ENCODE measurements around the gene WNK2. TPM values are rescaled to one million over a fixed set of nuclear protein-coding genes. Genes with fewer than 3 reads are reported as not detected.

Gene WNK2
- total RNA-seq, 1 donor from 2014 or later, result 12.6 TPM

- FAIRE-seq, result no peak
- DNase-seq (ENCODE audit: low spot score in 2 of 2), result no peak
Measured at GRCh38 chr9:93287189-93287552, 103.2 kb downstream of the WNK2 start.

GRCh38 chr9:93287593-93287992 is 103.7 kb downstream of the WNK2 start:
- no peak for DNase-seq (ENCODE audit: low spot score in 2 of 2)
- no peak for FAIRE-seq

GRCh38 chr9:93288341-93288740 is 104.4 kb downstream of the WNK2 start:
- FAIRE-seq (no peak), DNase-seq (ENCODE audit: low spot score in 2 of 2) (peak; percentile 14)

GRCh38 chr9:93288891-93289883 is 105.2 kb downstream of the WNK2 start:
- no peak for FAIRE-seq
- DNase-seq (ENCODE audit: low spot score in 2 of 2), result peak in 1 of 2 donors; percentile 22

- DNase-seq (ENCODE audit: low spot score in 2 of 2), result peak in 1 of 2 donors; percentile 12
- FAIRE-seq, result no peak
Measured at GRCh38 chr9:93290495-93291434, 106.8 kb downstream of the WNK2 start.

- FAIRE-seq (no peak), DNase-seq (ENCODE audit: low spot score in 2 of 2) (no peak)
Measured at GRCh38 chr9:93291536-93292287, 107.8 kb downstream of the WNK2 start.

GRCh38 chr9:93292288-93292615 is 108.3 kb downstream of the WNK2 start:
- DNase-seq (ENCODE audit: low spot score in 2 of 2), result peak in 1 of 2 donors; percentile 15
- no peak for FAIRE-seq

- DNase-seq (ENCODE audit: low spot score in 2 of 2), result no peak
- FAIRE-seq, result no peak
Measured at GRCh38 chr9:93292664-93293328, 108.9 kb downstream of the WNK2 start.

- no peak for FAIRE-seq
- no peak for DNase-seq (ENCODE audit: low spot score in 2 of 2)
Measured at GRCh38 chr9:93294011-93294410, 110.1 kb downstream of the WNK2 start.

- FAIRE-seq (no peak), DNase-seq (ENCODE audit: low spot score in 2 of 2) (peak; percentile 29 to 64)
Measured at GRCh38 chr9:93295031-93295430, 111.1 kb downstream of the WNK2 start.

GRCh38 chr9:93295456-93296076 is 111.6 kb downstream of the WNK2 start:
- DNase-seq (ENCODE audit: low spot score in 2 of 2) (peak in 1 of 2 donors; percentile 14), FAIRE-seq (no peak)

GRCh38 chr9:93296889-93297480 is 113.0 kb downstream of the WNK2 start:
- DNase-seq (ENCODE audit: low spot score in 2 of 2) (no peak), FAIRE-seq (no peak)

- DNase-seq (ENCODE audit: low spot score in 2 of 2), result peak in 1 of 2 donors; percentile 32
- no peak for FAIRE-seq
Measured at GRCh38 chr9:93297659-93298497, 113.9 kb downstream of the WNK2 start.

- DNase-seq (ENCODE audit: low spot score in 2 of 2), result peak; percentile 14 to 15
Measured at GRCh38 chr9:93298498-93299417, 114.8 kb downstream of the WNK2 start.

GRCh38 chr9:93299418-93300174 is 115.7 kb downstream of the WNK2 start:
- DNase-seq (ENCODE audit: low spot score in 2 of 2) (peak; percentile 29 to 39), FAIRE-seq (no peak)

More at GRCh38 chr9:93298498-93299417, 114.8 kb downstream of the WNK2 start:
- no peak for FAIRE-seq

GRCh38 chr9:93300175-93300572 is 116.2 kb downstream of the WNK2 start:
- peak in 1 of 2 donors; percentile 6 for DNase-seq (ENCODE audit: low spot score in 2 of 2)
- FAIRE-seq, result no peak

Data from frontal cortex (tissue), 4 donors.